ENCODE measurements around the gene DYNC2H1. TPM values are rescaled to one million over a fixed set of nuclear protein-coding genes. Genes with fewer than 3 reads are reported as not detected.

Gene DYNC2H1
- total and polyA plus RNA-seq, 8 donors = 1.2 to 63.7 (median 14.4) TPM

DNA sequence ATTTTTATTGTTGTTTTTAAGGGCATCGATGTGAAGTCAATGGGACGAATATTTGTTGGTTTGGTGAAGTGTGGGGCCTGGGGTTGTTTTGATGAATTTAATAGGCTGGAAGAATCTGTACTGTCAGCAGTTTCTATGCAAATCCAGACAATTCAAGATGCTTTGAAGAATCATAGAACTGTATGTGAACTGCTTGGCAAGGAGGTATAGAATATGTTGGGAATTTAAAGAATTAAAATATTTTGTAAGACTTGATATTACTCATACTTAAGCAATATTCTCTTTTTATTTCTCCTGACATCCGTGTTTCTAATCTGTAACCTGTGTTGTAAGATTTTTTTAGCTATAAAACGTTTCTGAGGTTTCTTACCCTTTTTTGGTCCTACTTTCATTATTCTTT lies 61.6 kb downstream of the DYNC2H1 start:
- H3K27ac ChIP-seq = no peak overlapping the region
- peaks cover 0 to 47% (median 32%) of the 10 kb centered on the region in 4 donors for H3K36me3 ChIP-seq
- WGBS, 5 donors = 88 to 97% (median 92%) methylated on average over 4 of the region's 4 CpGs
- intact Hi-C loops (cut with DNase I; ENCODE audit: low total_unique reads) = no loop called here
- H3K4me3 ChIP-seq = no peak overlapping the region
- TF ChIP-seq EP300 (IDR thresholded peaks at IDR 0.05) (no peak), POLR2AphosphoS5 (IDR thresholded peaks at IDR 0.05) (no peak), POLR2A (IDR thresholded peaks at IDR 0.05) (no peak)
- TF ChIP-seq, protein P1, sequence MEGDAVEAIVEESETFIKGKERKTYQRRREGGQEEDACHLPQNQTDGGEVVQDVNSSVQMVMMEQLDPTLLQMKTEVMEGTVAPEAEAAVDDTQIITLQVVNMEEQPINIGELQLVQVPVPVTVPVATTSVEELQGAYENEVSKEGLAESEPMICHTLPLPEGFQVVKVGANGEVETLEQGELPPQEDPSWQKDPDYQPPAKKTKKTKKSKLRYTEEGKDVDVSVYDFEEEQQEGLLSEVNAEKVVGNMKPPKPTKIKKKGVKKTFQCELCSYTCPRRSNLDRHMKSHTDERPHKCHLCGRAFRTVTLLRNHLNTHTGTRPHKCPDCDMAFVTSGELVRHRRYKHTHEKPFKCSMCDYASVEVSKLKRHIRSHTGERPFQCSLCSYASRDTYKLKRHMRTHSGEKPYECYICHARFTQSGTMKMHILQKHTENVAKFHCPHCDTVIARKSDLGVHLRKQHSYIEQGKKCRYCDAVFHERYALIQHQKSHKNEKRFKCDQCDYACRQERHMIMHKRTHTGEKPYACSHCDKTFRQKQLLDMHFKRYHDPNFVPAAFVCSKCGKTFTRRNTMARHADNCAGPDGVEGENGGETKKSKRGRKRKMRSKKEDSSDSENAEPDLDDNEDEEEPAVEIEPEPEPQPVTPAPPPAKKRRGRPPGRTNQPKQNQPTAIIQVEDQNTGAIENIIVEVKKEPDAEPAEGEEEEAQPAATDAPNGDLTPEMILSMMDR (IDR thresholded peaks at IDR 0.05) = no peak
- no peaks in the 10 kb centered on the region for H3K4me1 ChIP-seq
- H3K27me3 ChIP-seq = no peaks in the 10 kb centered on the region
- no peaks in the 10 kb centered on the region for H3K9me3 ChIP-seq
- DNase-seq = no peak

DNA sequence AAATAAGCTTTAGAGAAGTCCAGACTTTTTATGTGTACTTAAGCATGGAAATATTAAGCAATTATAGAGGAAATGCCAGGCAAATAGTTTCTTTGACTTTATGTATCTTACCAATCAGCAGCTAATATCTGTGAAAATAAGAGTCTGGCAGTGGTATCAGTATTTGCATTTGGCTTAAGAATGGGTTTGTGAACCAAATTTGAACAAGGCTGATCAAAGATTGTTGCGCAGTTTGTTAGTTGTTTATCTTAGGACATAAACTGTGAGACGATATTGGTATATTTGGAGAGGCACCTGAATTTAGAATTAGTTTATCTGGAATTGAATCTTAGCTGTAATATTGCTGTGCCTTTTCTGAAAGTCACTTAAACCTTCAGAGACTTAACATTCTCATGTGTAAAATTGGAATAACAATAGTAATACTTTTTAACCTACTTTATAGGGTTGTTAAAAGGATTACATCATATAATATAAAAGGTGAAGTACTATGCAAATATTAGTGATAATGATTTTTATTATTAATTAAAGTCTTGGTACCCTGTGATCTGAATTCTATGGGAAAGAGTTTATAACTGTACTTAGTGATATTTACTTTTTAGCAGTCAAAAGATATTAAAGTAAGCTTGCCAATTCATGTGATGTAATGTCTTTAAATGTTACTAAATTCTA lies 66.4 kb downstream of the DYNC2H1 start:
- no peak overlapping the region for H3K4me3 ChIP-seq
- no peaks in the 10 kb centered on the region for H3K9me3 ChIP-seq
- TF ChIP-seq POLR2A (IDR thresholded peaks at IDR 0.05) (no peak), POLR2AphosphoS5 (IDR thresholded peaks at IDR 0.05) (no peak), EP300 (IDR thresholded peaks at IDR 0.05) (no peak)
- TF ChIP-seq, protein P1 (IDR thresholded peaks at IDR 0.05) = no peak
- no peak overlapping the region for H3K27ac ChIP-seq
- peaks cover 0 to 39% (median 22%) of the 10 kb centered on the region in 4 donors for H3K36me3 ChIP-seq
- intact Hi-C loops (cut with DNase I; ENCODE audit: low total_unique reads) = no loop called here
- no peaks in the 10 kb centered on the region for H3K4me1 ChIP-seq
- H3K27me3 ChIP-seq = no peaks in the 10 kb centered on the region
- no peak for DNase-seq
- 31 to 72% (median 57%) methylated on average over 2 of the region's 2 CpGs for WGBS, 5 donors

GRCh38 chr11:103183981-103184611 lies 74.9 kb downstream of the DYNC2H1 start:
- Histone ChIP-seq H3K27me3 (no peaks in the 10 kb centered on the region), H3K36me3 (peaks cover 0 to 24% (median 14%) of the 10 kb centered on the region in 4 donors), H3K9me3 (no peaks in the 10 kb centered on the region), H3K4me1 (peaks cover 0 to 9% (median 0%) of the 10 kb centered on the region in 4 donors), H3K27ac (no peak overlapping the region), H3K4me3 (no peak overlapping the region)
- TF ChIP-seq POLR2A (IDR thresholded peaks at IDR 0.05) (no peak), EP300 (IDR thresholded peaks at IDR 0.05) (no peak), POLR2AphosphoS5 (IDR thresholded peaks at IDR 0.05) (no peak)
- TF ChIP-seq, protein P1 (IDR thresholded peaks at IDR 0.05) = no peak
- 31 to 44% (median 33%) methylated on average over 3 of the region's 3 CpGs for WGBS, 5 donors
- intact Hi-C loops (cut with DNase I; ENCODE audit: low total_unique reads) = no loop called here
- DNase-seq = no peak

DNA sequence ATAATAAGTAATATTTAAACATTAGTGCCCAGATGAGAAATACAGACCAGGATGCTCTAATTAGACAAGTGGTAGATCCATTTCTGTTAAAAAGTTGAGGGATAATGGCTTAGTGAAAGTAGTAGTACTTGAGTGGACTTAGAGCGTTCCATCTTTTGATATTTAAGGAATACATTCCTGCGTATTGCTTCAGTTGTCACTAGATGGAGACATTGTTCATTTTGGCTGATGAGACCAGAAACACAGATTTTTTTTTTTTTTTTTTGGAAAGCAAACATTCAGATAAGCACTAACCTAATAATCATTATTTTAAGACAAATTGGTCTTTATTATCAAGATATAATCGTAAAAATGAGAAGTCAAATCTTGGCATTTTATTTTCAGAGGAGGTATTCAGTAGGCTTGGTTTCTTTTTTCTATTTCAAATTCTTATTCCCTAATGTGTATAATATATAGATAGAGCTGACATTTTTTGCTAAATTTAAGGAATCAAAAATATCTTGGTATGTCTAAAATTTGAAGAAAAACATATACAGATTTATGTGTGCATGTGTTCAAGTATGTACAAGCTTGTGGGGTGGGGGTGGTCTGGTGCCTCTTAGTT lies 92.9 kb downstream of the DYNC2H1 start:
- no peaks in the 10 kb centered on the region for H3K4me1 ChIP-seq
- no peak overlapping the region for H3K4me3 ChIP-seq
- TF ChIP-seq POLR2A (IDR thresholded peaks at IDR 0.05) = no peak
- no peak for TF ChIP-seq EP300 (IDR thresholded peaks at IDR 0.05)
- no peak for TF ChIP-seq POLR2AphosphoS5 (IDR thresholded peaks at IDR 0.05)
- TF ChIP-seq, protein P1 (IDR thresholded peaks at IDR 0.05) = peak in 3 of 7 experiments; percentile 13 to 33 (median 18)
- intact Hi-C loops (cut with DNase I; ENCODE audit: low total_unique reads) = no loop called here
- DNase-seq = peak in 1 of 2 donors; percentile 45
- WGBS, 5 donors = 31 to 56% (median 41%) methylated on average over 3 of the region's 3 CpGs
- H3K9me3 ChIP-seq = no peaks in the 10 kb centered on the region
- peaks cover 0 to 66% (median 50%) of the 10 kb centered on the region in 4 donors for H3K36me3 ChIP-seq
- H3K27ac ChIP-seq = no peak overlapping the region
- no peaks in the 10 kb centered on the region for H3K27me3 ChIP-seq
